HL-60 (cell line): ENCODE measurements around the gene CSMD2.

Experiments used
- DNase-seq, 2 experiments: peaks; one replicate each; pipeline ENCODE4 v3.0.0-alpha.2; 2010 to 2020; ENCODE audit warnings: low read depth in 1 of 2, low spot score in 1 of 2
- H3K27ac ChIP-seq: fragments of 250-450 bp; sonication (Bioruptor Pico); replicated peaks from 2 replicates; pipeline ENCODE4 v1.5.1; 2020; ENCODE audit warnings: mild to moderate bottlenecking, moderate library complexity
- H3K27me3 ChIP-seq: fragments of 250-450 bp; sonication (Bioruptor Pico); 2 replicates; pipeline ENCODE4 v1.5.1; 2021; ENCODE audit warnings: mild to moderate bottlenecking, moderate library complexity; ENCODE audit not compliant: insufficient read depth, poor library complexity, severe bottlenecking
- H3K4me3 ChIP-seq: replicated peaks from 2 replicates; pipeline ENCODE4 v1.5.1; 2011; ENCODE audit warnings: mild to moderate bottlenecking, control low read depth, low read length; ENCODE audit not compliant: insufficient read depth
- CTCF ChIP-seq: IDR thresholded peaks from one replicate; pipeline ENCODE4 v1.5.1; 2011; ENCODE audit warnings: low read length, control low read depth, inconsistent platforms; ENCODE audit not compliant: insufficient read depth
- GABPA ChIP-seq: IDR thresholded peaks from 2 replicates; pipeline ENCODE4 v1.6.1; 2012; ENCODE audit warnings: low read depth
- POLR2AphosphoS5 ChIP-seq: IDR thresholded peaks from 2 replicates; pipeline ENCODE4 v1.6.1; 2012; ENCODE audit warnings: low read depth
- REST ChIP-seq: IDR thresholded peaks from 2 replicates; pipeline ENCODE4 v1.6.1; 2012; ENCODE audit warnings: low read depth; ENCODE audit not compliant: insufficient replicate concordance
- SPI1 ChIP-seq: IDR thresholded peaks from 2 replicates; pipeline ENCODE4 v1.6.1; 2012; ENCODE audit warnings: low read depth, mild to moderate bottlenecking, borderline replicate concordance

CSMD2 gene

GRCh38 chr1:34126486-34126885, 38.5 kb downstream of the CSMD2 start:
- TF ChIP-seq CTCF: no peak
- TF ChIP-seq REST: no peak
- TF ChIP-seq POLR2AphosphoS5: no peak
- TF ChIP-seq SPI1: no peak
- no peak for TF ChIP-seq GABPA
- Histone ChIP-seq H3K27ac (no peak overlapping the region), H3K27me3 (no peaks in the 10 kb centered on the region), H3K4me3 (no peak overlapping the region)
- DNase-seq: no peak

- Histone ChIP-seq H3K27me3 (no peaks in the 10 kb centered on the region), H3K27ac (no peak overlapping the region), H3K4me3 (no peak overlapping the region)
- TF ChIP-seq REST (no peak), POLR2AphosphoS5 (no peak), GABPA (no peak)
- DNase-seq: no peak
These were observed 39.2 kb downstream of the CSMD2 start for GRCh38 chr1:34125721-34126380.

GRCh38 chr1:34122080-34122932, 42.7 kb downstream of the CSMD2 start:
- H3K4me3 ChIP-seq: no peak overlapping the region
- no peak overlapping the region for H3K27ac ChIP-seq
- no peaks in the 10 kb centered on the region for H3K27me3 ChIP-seq
- TF ChIP-seq REST: no peak
- no peak for TF ChIP-seq GABPA
- no peak for TF ChIP-seq CTCF
- no peak for TF ChIP-seq SPI1
- no peak for TF ChIP-seq POLR2AphosphoS5
- no peak for DNase-seq
